ENCODE measurements around the gene RBMS2. TPM values are rescaled to one million over a fixed set of nuclear protein-coding genes. Genes with fewer than 3 reads are reported as not detected.
"Not testable (repeated sequence)": the region's sequence is repeated elsewhere in the genome, so short reads cannot be mapped to it uniquely, and the experiment has no call there.

The RBMS2 gene, protein sequence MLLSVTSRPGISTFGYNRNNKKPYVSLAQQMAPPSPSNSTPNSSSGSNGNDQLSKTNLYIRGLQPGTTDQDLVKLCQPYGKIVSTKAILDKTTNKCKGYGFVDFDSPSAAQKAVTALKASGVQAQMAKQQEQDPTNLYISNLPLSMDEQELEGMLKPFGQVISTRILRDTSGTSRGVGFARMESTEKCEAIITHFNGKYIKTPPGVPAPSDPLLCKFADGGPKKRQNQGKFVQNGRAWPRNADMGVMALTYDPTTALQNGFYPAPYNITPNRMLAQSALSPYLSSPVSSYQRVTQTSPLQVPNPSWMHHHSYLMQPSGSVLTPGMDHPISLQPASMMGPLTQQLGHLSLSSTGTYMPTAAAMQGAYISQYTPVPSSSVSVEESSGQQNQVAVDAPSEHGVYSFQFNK
- 10 to 100 TPM; 36.9 to 47.4 (median 41.8) TPM for polyA plus RNA-seq (ENCODE audit: insufficient read length in 3 of 3)
- long read RNA-seq, donor 1, full-length matches to known transcripts = 2 of 14 reads
- long read RNA-seq, donor 1, partial matches to known transcripts = 12 of 14 reads
- long read RNA-seq, donor 1, other reads (novel, unspliced or antisense) = 0 of 14 reads
- long read RNA-seq, donor 2, full-length matches to known transcripts = 1 of 37 reads
- long read RNA-seq, donor 2, partial matches to known transcripts = 36 of 37 reads
- long read RNA-seq, donor 2, other reads (novel, unspliced or antisense) = 0 of 37 reads
- long read RNA-seq, donor 3, full-length matches to known transcripts = 1 of 30 reads
- long read RNA-seq, donor 3, partial matches to known transcripts = 29 of 30 reads
- long read RNA-seq, donor 3, other reads (novel, unspliced or antisense) = 0 of 30 reads
- long read RNA-seq, donor 4 = 0 reads
- long read RNA-seq, donor 5, partial matches to known transcripts = 10 of 15 reads
- long read RNA-seq, donor 5, other reads (novel, unspliced or antisense) = 5 of 15 reads
- long read RNA-seq, donor 6, full-length matches to known transcripts = 1 of 65 reads
- long read RNA-seq, donor 6, partial matches to known transcripts = 64 of 65 reads
- long read RNA-seq, donor 6, other reads (novel, unspliced or antisense) = 0 of 65 reads
- long read RNA-seq, donor 7, full-length matches to known transcripts = 3 of 3 reads
- long read RNA-seq, donor 7, partial matches to known transcripts = 0 of 3 reads
- long read RNA-seq, donor 7, other reads (novel, unspliced or antisense) = 0 of 3 reads
- long read RNA-seq, donor 8, full-length matches to known transcripts = 2 of 11 reads
- long read RNA-seq, donor 8, partial matches to known transcripts = 9 of 11 reads
- long read RNA-seq, donor 8, other reads (novel, unspliced or antisense) = 0 of 11 reads
- long read RNA-seq, donor 9, full-length matches to known transcripts = 3 of 36 reads
- long read RNA-seq, donor 9, partial matches to known transcripts = 21 of 36 reads
- long read RNA-seq, donor 9, other reads (novel, unspliced or antisense) = 12 of 36 reads
- long read RNA-seq, donor 10, full-length matches to known transcripts = 1 of 325 reads
- long read RNA-seq, donor 10, partial matches to known transcripts = 167 of 325 reads
- long read RNA-seq, donor 10, other reads (novel, unspliced or antisense) = 157 of 325 reads
- long read RNA-seq, donor 11, partial matches to known transcripts = 709 of 1,111 reads
- long read RNA-seq, donor 11, other reads (novel, unspliced or antisense) = 402 of 1,111 reads
- long read RNA-seq, donor 12, full-length matches to known transcripts = 2 of 2 reads
- long read RNA-seq, donor 12, partial matches to known transcripts = 0 of 2 reads
- long read RNA-seq, donor 12, other reads (novel, unspliced or antisense) = 0 of 2 reads
- long read RNA-seq, donor 13, partial matches to known transcripts = 105 of 105 reads
- long read RNA-seq, donor 13, other reads (novel, unspliced or antisense) = 0 of 105 reads
- long read RNA-seq, donor 14 = 0 reads
- long read RNA-seq, donor 15, full-length matches to known transcripts = 1 of 63 reads
- long read RNA-seq, donor 15, partial matches to known transcripts = 62 of 63 reads
- long read RNA-seq, donor 15, other reads (novel, unspliced or antisense) = 0 of 63 reads
- long read RNA-seq, donor 16, full-length matches to known transcripts = 2 of 47 reads
- long read RNA-seq, donor 16, partial matches to known transcripts = 45 of 47 reads
- long read RNA-seq, donor 16, other reads (novel, unspliced or antisense) = 0 of 47 reads

DNA sequence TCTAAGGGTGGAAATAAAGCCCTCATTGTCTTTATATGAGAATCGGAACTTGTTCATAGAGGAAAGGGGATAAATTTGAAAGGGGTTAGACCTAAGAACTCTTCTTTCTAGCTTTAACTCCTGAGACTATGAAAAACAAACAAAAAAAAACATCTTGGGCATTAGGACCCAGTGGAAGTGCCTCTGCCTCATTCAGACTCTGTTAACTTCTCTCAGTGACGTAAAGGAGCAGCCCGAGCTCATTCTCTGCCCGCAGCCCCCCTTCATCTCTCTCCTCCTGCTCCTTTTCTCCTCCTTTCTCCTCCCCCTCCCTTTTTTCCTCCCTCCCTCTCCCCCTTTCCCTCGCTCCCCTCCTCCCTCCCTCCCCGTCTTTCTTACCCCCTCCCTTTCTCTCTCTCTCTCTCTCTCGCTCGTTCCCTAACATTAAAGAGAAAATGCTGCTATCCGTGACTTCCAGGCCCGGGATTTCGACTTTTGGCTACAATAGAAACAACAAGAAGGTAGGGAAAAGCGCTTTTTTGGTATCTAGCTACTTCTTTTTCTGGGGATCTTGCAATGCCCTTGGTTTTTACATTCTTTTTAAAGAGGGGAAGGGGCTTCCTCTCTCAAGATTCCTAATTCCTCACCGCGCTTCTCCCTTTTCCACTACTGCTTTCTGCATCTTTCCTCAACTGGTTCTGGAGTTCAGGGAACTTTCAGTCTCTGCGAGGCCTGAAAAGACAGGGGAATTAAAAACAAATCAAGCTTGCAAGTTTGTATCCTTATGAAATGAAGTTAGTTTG lies at the start of gene RBMS2:
Gene RBMS2, plus strand, starts transcription at position 231 of the 782 bp plus-strand sequence. Its CDS starts 204 bp downstream, at position 435.
- DNase-seq = peak; percentile 93

DNA sequence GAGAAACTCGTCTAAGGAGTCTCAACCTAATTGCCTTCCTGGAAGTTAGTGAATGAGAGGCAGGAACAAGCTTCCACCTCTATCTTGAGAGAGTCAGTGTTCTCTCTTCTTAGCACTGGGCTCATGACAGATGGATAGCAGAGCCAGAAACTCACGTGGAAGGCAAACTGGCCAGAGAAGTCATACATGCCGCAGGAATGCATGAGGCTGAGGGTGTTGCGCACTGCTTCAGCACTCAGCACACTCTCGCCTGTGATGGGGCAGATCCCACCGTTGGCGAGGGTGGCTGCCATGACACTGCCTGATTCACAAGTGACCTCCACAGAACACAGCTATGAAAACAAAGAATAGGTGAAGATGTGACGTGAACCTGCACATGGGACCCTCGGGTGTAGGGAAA lies 47.2 kb upstream of the RBMS2 start:
- no peak for DNase-seq

DNA sequence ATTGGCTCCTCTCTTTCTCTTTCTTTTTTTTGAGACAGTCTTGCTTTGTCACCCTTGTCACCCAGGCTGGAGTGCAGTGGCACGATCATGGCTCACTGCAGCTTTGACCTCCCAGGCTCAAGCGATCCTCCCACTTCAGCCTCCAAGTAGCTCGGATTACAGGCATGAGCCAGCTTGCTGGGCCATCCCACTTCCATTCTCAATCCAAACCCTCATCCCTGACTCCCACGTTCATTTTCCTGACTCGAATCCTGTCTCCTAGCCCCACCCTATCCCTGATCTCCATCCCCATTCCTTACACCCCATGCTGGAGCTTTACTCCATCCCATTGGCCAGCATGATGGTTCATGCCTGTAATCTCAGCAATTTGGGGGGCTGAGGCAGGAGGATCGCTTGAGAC lies 45.5 kb upstream of the RBMS2 start:
- no peak for DNase-seq

DNA sequence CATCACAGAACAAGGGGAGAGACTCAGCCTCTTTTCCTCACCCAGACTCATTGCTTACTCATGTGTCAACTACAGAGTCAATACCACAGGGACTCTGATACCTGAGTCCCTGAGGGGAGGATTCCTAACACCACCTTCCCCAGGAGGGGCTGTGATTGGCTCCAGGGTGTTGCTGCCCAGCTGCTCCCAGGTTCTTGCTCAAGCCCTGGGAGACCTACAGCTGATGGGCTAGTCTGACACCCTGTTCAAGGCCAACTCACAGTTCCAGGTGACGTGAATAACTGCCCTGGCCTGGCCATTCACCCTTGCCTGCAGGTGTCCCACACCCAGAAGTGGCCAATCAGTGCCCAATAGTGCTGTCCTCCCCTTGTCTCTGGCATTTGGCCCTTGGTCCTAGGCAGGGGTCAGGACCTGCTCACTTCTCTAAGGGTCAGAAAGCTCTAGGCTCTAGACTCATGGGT lies 44.6 kb upstream of the RBMS2 start:
- no peak for DNase-seq

DNA sequence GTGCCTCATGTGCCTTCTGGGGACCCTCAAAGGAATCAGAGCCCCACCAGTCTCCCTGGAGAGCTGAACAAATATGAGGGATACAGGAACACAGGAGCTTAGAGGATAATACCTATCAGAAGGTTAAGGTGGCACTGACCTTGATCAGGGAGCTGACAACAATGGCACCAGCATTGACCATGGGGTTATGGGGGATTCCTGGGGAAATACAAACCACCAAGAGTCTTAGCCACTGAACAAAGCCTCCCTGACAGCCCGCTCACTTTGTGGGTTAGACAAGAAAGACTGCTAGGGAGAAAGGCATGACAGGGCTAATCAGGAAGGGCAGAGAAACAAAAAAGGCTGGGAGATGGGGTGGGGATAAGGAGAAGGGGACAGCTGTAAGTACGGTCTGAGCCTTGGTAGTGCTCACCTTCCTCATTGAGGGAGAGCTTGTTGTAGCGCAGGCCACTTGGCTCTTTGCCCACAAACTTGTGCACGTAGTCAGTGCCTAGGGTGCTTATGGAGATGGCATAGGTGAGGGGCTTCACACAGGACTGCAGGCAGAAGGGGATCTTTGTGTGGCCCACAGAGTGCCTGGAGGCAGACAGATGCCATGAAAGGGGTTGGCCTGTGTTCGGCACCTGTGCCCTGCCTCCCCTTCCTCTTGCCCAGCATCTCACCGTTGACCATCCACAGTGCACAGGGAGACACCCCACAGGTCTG lies 43.9 kb upstream of the RBMS2 start:
- no peak for DNase-seq

DNA sequence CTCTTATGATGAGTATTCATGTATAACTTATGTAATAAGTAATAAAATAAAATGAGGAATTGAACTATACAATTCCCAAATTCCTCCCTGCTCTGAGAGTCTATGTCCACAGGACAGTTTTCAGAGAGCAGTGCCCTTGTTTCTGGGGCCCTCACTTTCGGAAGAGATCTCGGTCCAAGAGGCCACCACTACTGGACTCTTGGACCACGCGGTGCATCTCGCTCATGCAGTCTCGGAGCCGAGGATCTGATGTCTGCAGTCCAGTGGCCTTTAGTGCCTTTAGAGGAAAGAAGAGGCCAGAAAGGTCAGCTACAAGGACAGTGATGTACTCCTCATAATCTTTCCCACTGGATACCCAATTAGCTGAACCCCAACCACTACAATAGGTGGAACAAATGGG lies 42.0 kb upstream of the RBMS2 start:
- no peak for DNase-seq

DNA sequence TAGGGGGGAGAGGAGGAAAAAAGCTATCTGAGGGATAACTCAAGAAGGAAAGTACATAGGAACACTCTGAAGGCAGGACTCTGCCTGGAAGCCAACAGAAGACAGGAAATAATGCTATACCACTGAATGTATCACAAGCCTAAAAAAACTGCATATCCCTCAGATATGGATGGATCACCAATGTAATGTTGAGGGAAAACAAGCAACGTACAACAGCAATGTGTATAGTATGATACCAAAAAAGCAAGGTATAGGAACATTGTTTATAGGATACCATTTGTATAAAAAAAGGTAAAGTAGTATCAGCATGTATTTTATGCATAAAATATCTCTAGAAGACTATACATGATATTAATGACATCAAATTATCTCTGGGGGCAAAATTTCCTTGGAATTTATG lies 37.1 kb upstream of the RBMS2 start:
- no peak for DNase-seq

DNA sequence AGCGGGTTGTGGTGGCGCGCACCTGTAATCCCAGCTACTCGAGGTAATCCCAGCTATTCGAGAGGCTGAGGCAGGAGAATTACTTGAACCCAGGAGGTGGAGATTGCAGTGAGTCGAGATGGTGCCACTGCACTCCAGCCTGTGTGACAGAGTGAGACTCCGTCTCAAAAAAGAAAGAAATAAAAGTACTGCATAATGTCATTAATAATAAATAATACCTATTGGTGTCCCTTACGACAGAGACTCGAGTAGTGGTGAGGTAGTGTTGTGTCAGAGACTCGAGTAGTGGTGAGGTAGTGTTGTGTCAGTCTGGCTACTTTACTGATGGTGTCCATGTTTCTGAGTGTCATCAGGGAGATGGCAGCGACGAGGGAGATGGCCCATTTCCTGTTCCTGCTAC lies 34.9 kb upstream of the RBMS2 start:
- no peak for DNase-seq

DNA sequence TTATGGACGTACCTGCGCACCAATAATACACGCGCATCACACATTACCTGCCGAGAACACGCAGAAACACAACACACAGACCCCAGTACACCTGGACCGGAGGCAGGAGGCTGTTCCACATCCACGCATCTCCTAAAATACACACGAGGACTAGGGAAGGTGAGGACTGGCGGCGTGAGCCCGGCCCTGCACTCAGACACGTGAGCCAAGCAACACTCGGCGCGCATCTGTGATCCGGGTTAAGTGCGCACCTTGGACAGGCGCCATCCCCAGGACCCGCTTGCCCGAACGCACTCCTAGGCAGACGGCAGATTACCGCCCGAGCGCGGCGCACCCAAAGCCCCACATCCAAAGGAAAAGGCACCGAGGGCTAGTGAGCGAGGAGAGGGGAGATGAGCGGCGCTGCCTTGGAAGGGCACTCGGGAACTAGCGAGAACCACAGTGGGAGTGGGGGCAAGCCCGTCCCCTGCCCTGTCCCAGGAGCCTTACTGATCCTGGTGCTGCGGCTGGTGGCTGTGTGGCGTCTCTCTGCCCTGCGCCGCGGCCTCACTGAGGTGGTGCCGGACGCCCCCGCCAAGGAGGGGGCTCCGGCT lies 34.1 kb upstream of the RBMS2 start:
- peak; percentile 34 for DNase-seq

DNA sequence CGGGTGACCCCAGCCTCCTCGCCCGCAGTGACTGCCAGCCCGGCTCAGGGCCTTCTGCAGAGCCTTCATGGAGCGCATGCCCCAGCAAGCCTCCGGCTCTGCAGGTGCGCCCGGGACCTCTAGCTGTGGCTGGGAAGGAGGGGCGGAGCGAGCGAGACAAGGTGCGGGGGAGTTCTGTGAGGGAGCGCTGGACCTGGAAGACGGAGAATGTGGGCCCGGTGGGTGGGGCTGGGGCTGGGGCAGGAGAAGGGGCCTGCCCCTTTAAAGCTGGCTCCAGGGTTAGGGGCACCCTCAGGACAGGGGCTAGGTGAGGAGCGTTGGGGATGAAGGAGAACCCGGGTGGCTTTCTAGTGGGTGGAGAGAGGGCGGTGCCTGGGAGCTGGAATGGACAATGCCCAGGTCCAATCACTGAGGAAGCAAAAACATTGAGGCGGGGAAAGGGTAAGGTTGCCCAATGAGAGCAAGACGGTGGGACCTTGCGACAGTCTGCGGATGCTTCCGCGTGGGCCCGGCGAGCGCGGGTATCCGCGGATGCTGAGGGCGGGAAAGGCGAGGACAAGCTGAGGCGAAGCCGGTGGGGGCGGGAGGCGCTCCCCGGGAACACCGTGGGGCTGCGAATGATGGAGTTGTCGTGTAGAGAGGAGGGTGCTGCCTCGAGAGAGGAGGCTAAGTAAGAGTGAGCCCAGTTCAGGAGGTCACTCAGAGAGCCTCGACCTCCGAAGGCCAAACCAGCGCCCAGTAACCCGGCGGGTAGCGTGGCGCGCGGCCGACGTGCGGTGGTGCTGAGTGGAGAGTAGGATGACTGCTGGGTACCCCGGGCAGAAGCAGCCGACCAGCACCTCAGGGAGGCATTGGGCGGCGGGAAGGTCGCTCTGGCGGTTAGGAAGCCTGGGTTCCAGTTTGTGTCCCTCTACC lies 33.3 kb upstream of the RBMS2 start, which contains the start of gene GLS2:
Gene GLS2, minus strand, starts transcription at position 121 of the 915 bp plus-strand sequence. Its CDS starts 43 bp downstream, at position 78.
- peak; percentile 84 for DNase-seq

DNA sequence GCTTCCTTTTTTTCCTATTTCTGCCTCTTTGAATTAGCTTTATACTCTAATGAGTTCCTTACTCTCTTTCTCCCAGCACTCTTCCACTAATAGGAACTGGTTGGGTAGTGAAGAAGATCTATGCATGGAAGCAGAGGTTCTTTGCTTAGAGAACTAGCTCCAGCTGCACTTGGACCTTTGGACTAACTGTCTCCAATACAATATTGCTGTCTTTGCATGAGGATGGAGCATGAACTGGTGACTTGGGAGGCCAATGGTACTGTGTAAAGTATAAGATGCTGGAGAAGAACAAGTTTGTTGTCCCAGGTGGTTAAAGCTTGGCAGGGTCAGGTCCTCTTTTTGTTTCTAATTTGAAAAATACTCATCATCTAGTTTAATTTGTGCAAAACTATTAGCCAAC lies 31.3 kb upstream of the RBMS2 start:
- no peak for DNase-seq

DNA sequence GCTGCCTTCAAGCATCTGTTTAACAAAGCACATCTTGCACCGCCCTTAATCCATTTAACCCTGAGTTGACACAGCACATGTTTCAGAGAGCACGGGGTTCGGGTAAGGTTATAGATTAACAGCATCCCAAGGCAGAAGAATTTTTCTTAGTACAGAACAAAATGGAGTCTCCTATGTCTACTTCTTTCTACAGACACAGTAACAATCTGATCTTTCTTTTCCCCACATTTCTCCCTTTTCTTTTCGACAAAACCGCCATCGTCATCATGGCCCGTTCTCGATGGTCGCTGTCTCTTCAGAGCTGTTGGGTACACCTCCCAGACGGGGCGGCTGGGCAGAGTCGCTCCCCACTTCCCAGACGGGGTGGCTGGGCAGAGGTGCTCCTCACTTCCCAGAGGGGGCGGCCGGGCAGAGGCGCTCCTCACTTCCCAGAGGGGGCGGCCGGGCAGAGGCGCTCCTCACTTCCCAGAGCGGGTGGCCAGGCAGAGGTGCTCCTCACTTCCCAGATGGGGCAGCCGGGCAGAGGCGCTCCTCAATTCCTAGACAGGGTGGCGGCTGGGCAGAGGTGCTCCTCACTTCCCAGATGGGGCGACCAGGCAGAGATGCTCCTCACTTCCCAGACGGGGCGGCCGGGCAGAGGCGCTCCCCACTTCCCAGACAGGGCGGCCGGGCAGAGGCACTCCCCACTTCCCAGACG lies 28.1 kb upstream of the RBMS2 start:
- not testable (repeated sequence) for DNase-seq

DNA sequence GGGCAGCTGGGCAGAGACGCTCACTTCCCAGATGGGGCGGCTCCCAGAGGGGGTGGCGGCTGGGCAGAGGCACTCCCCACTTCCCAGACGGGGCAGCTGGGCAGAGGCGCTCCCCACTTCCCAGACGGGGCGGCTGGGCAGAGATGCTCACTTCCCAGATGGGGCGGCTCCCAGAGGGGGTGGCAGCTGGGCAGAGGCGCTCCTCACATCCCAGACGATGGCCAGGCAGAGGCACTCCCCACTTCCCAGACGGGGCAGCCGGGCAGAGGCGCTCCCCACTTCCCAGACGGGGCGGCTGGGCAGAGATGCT lies 27.6 kb upstream of the RBMS2 start:
- DNase-seq = not testable (repeated sequence)

DNA sequence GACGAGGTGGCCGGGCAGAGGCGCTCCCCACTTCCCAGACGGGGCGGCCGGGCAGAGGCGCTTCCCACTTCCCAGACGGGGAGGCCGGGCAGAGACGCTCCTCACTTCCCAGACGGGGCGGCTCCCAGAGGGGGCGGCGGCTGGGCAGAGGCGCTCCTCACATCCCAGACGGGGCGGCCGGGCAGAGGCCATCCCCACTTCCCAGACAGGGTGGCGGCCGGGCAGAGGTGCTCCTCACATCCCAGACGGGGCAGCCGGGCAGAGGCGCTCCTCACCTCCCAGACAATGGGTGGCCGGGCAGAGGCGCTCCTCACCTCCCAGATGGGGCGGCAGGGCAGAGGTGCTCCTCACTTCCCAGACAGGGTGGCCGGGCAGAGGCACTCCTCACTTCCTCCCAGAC lies 27.1 kb upstream of the RBMS2 start:
- not testable (repeated sequence) for DNase-seq

DNA sequence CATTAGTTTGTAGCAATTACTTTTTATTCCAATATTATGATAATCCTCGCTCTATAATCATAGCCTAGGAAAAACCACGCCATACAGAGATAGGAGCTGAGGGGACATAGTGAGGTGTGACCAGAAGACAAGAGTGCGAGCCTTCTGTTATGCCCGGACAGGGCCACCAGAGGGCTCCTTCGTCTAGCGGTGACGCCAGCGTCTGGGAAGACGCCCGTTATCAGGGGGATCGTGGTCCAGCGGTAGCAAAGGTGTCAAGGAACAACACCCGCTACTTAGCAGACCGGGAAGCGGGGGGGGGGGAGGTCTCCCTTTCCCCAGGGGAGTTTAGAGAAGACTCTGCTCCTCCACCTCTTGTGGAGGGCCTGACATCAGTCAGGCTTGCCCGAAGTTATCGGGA lies 24.9 kb upstream of the RBMS2 start:
- not testable (repeated sequence) for DNase-seq
